ENCODE measurements around the gene KLHL30. TPM values are rescaled to one million over a fixed set of nuclear protein-coding genes. Genes with fewer than 3 reads are reported as not detected.

Gene KLHL30
- total RNA-seq, 4 donors from 2014 or later: 0.09 to 0.38 (median 0.18) TPM; not detected in 1

- H3K4me1 ChIP-seq: peaks cover 0 to 14% (median 0%) of the 10 kb centered on the region in 3 donors
- intact Hi-C loops (cut with DNase I): no loop called here
- no peaks in the 10 kb centered on the region for H3K9me3 ChIP-seq
- H3K4me3 ChIP-seq: no peak overlapping the region
- no peaks in the 10 kb centered on the region for H3K27me3 ChIP-seq
- 78 to 86% methylated on average over 13 of the region's 19 CpGs for WGBS, 2 donors
- no peaks in the 10 kb centered on the region for H3K36me3 ChIP-seq
- no peak for DNase-seq
- no peak overlapping the region for H3K27ac ChIP-seq
- no peak for TF ChIP-seq CTCF (IDR thresholded peaks at IDR 0.05)
- no peak for TF ChIP-seq POLR2A (IDR thresholded peaks at IDR 0.05)
Observed at GRCh38 chr2:238097201-238097987, 41.1 kb upstream of the KLHL30 start.

- Histone ChIP-seq H3K27me3 (no peaks in the 10 kb centered on the region), H3K36me3 (no peaks in the 10 kb centered on the region), H3K4me1 (peaks cover 0 to 14% (median 0%) of the 10 kb centered on the region in 3 donors), H3K4me3 (no peak overlapping the region), H3K27ac (peak overlapping the region in 2 of 4 donors; percentile 54 to 69), H3K9me3 (no peaks in the 10 kb centered on the region)
- DNase-seq: no peak
- intact Hi-C loops (cut with DNase I): no loop called here
- TF ChIP-seq CTCF (IDR thresholded peaks at IDR 0.05): no peak
- TF ChIP-seq POLR2A (IDR thresholded peaks at IDR 0.05): no peak
- WGBS, 2 donors: 44 to 74% methylated on average over 10 to 12 of the region's 37 CpGs
Observed at GRCh38 chr2:238097988-238098871, 40.2 kb upstream of the KLHL30 start.

GRCh38 chr2:238098901-238099713 lies 39.4 kb upstream of the KLHL30 start:
- WGBS, 2 donors: 66 to 74% methylated on average over 17 of the region's 17 CpGs
- no peaks in the 10 kb centered on the region for H3K9me3 ChIP-seq
- H3K4me3 ChIP-seq: no peak overlapping the region
- peak overlapping the region in 2 of 4 donors; percentile 54 to 69 for H3K27ac ChIP-seq
- peaks cover 0 to 14% (median 0%) of the 10 kb centered on the region in 3 donors for H3K4me1 ChIP-seq
- no peak for DNase-seq
- H3K27me3 ChIP-seq: no peaks in the 10 kb centered on the region
- TF ChIP-seq CTCF (IDR thresholded peaks at IDR 0.05): no peak
- no peak for TF ChIP-seq POLR2A (IDR thresholded peaks at IDR 0.05)
- H3K36me3 ChIP-seq: no peaks in the 10 kb centered on the region
- intact Hi-C loops (cut with DNase I): no loop called here

- Histone ChIP-seq H3K4me1 (peaks cover 0 to 14% (median 0%) of the 10 kb centered on the region in 3 donors), H3K27ac (peak overlapping the region in 1 of 4 donors; percentile 9), H3K4me3 (no peak overlapping the region), H3K9me3 (no peaks in the 10 kb centered on the region), H3K27me3 (no peaks in the 10 kb centered on the region), H3K36me3 (no peaks in the 10 kb centered on the region)
- intact Hi-C loops (cut with DNase I): no loop called here
- 66% methylated on average over 2 of the region's 10 CpGs; no CpG with 5 or more reads in 1 of the 2 donors for WGBS, 2 donors
- DNase-seq: no peak
- no peak for TF ChIP-seq POLR2A (IDR thresholded peaks at IDR 0.05)
- no peak for TF ChIP-seq CTCF (IDR thresholded peaks at IDR 0.05)
Observed at GRCh38 chr2:238099714-238100048, 38.8 kb upstream of the KLHL30 start.

Data from esophagus squamous epithelium (tissue), 5 donors.